ENCODE results near the gene LINGO3.
"Not testable (repeated sequence)": the region's sequence is repeated elsewhere in the genome, so short reads cannot be mapped to it uniquely, and the experiment has no call there.

The LINGO3 gene

GRCh38 chr19:2308114-2308556 lies at the start of gene LINGO3:
Gene LINGO3 (minus strand): TSS chr19:2308154. CDS start chr19:2291776, 16,378 bp downstream.
- DNase-seq, result no peak

- DNase-seq, result no peak
Measured at GRCh38 chr19:2356036-2356646, 48.2 kb upstream of the LINGO3 start.

- no peak for DNase-seq
Measured at GRCh38 chr19:2355168-2356035, 47.4 kb upstream of the LINGO3 start.

- DNase-seq, result no peak
Measured at GRCh38 chr19:2354670-2355069, 46.7 kb upstream of the LINGO3 start.

GRCh38 chr19:2353887-2354592 lies 46.1 kb upstream of the LINGO3 start:
- DNase-seq, result no peak

GRCh38 chr19:2353159-2353886 lies 45.4 kb upstream of the LINGO3 start:
- DNase-seq, result no peak

GRCh38 chr19:2352121-2352520 lies 44.2 kb upstream of the LINGO3 start:
- no peak for DNase-seq

- DNase-seq, result no peak
Measured at GRCh38 chr19:2351591-2351990, 43.6 kb upstream of the LINGO3 start.

GRCh38 chr19:2350656-2351055 lies 42.7 kb upstream of the LINGO3 start:
- no peak for DNase-seq

GRCh38 chr19:2349818-2350217 lies 41.9 kb upstream of the LINGO3 start:
- DNase-seq, result not testable (repeated sequence)

- no peak for DNase-seq
Measured at GRCh38 chr19:2345794-2346663, 38.1 kb upstream of the LINGO3 start.

GRCh38 chr19:2345076-2345475 lies 37.1 kb upstream of the LINGO3 start:
- DNase-seq, result no peak

GRCh38 chr19:2344381-2344870 lies 36.5 kb upstream of the LINGO3 start:
- no peak for DNase-seq

GRCh38 chr19:2343289-2343982 lies 35.5 kb upstream of the LINGO3 start:
- no peak for DNase-seq

GRCh38 chr19:2342656-2343288 lies 34.8 kb upstream of the LINGO3 start:
- no peak for DNase-seq

- DNase-seq, result no peak
Measured at GRCh38 chr19:2341982-2342381, 34.0 kb upstream of the LINGO3 start.

GRCh38 chr19:2341244-2341751 lies 33.3 kb upstream of the LINGO3 start:
- no peak for DNase-seq

- DNase-seq, result no peak
Measured at GRCh38 chr19:2340496-2341243, 32.7 kb upstream of the LINGO3 start.

- no peak for DNase-seq
Measured at GRCh38 chr19:2339644-2340310, 31.8 kb upstream of the LINGO3 start.

Data from CD4-positive, alpha-beta T cell treated with Interleukin-10 for 1 hour (primary cell).